CD14-positive monocyte (primary cell): ENCODE data around the gene POMT2. TPM values are rescaled to one million over a fixed set of nuclear protein-coding genes. Genes with fewer than 3 reads are reported as not detected.
A peak's percentile ranks its signal among the peaks of the same experiment; 100 is the strongest.

Experiments
- DNase-seq, 3 donors: peaks; one replicate each; pipeline ENCODE4 v3.0.0-alpha.2; 2011 to 2022
- H2AFZ ChIP-seq: 2 replicates; pipeline ENCODE4 v1.6.0; 2012; ENCODE audit warnings: mild to moderate bottlenecking, low read depth, low read length, inconsistent platforms; ENCODE audit not compliant: insufficient read depth, poor library complexity, severe bottlenecking
- H3K27ac ChIP-seq, 2 donors: 1 replicate in 1 of 2; 2 replicates in 1 of 2; pipeline ENCODE4 v1.5.1; 2012 to 2013; ENCODE audit warnings: low read length in 2 of 2, control low read depth in 1 of 2, inconsistent platforms in 1 of 2, low read depth in 1 of 2, mild to moderate bottlenecking in 1 of 2
- H3K27me3 ChIP-seq, 2 donors: one replicate each; pipeline versions ENCODE4 v1.6.0 to v1.6.1; 2011 to 2013; ENCODE audit warnings: low read length in 2 of 2; ENCODE audit not compliant: control insufficient read depth in 2 of 2, insufficient read depth in 2 of 2
- H3K36me3 ChIP-seq, 2 donors: replicated peaks in 1 of 2; 1 replicate in 1 of 2; 2 replicates in 1 of 2; pipeline versions ENCODE4 v1.5.1 to v1.6.1; 2012 to 2013; ENCODE audit warnings: low read length in 2 of 2, control low read depth in 1 of 2, inconsistent platforms in 1 of 2, mild to moderate bottlenecking in 1 of 2; ENCODE audit not compliant: insufficient read depth in 2 of 2, control insufficient read depth in 1 of 2
- H3K4me1 ChIP-seq, 2 donors: 1 replicate in 1 of 2; 2 replicates in 1 of 2; pipeline versions ENCODE4 v1.5.1 to v1.6.1; 2012 to 2013; ENCODE audit warnings: low read length in 2 of 2, control low read depth in 1 of 2, inconsistent platforms in 1 of 2, mild to moderate bottlenecking in 1 of 2, moderate library complexity in 1 of 2; ENCODE audit not compliant: insufficient read depth in 2 of 2, control insufficient read depth in 1 of 2
- H3K4me2 ChIP-seq: replicated peaks from 2 replicates; pipeline ENCODE3; 2012; ENCODE audit warnings: low read length, moderate library complexity, mild to moderate bottlenecking; ENCODE audit not compliant: poor library complexity, severe bottlenecking; ENCODE audit errors: extremely low read depth
- H3K4me3 ChIP-seq, 3 experiments: fragments of 200-600 bp in 1 of 3; sonication (generic) in 1 of 3; replicated peaks in 1 of 3; 1 replicate in 2 of 3; 2 replicates in 1 of 3; pipeline ENCODE4 v1.5.1; 2011 to 2013; ENCODE audit warnings: low read length in 3 of 3, mild to moderate bottlenecking in 3 of 3, control low read depth in 2 of 3, low read depth in 2 of 3, inconsistent platforms in 1 of 3, moderate library complexity in 1 of 3
- H3K79me2 ChIP-seq: 2 replicates; pipeline ENCODE4 v1.6.0; 2012; ENCODE audit warnings: mild to moderate bottlenecking, control low read depth, inconsistent platforms, low read length, moderate library complexity; ENCODE audit not compliant: insufficient read depth
- H3K9ac ChIP-seq: 2 replicates; pipeline ENCODE4 v1.6.0; 2017; ENCODE audit warnings: low read length, mild to moderate bottlenecking; ENCODE audit not compliant: insufficient read depth, poor library complexity, severe bottlenecking
- H3K9me3 ChIP-seq, 2 donors: replicated peaks in 1 of 2; 1 replicate in 1 of 2; 2 replicates in 1 of 2; pipeline versions ENCODE4 v1.5.1 to v1.6.1; 2012 to 2013; ENCODE audit warnings: low read length in 2 of 2, control low read depth in 1 of 2; ENCODE audit not compliant: control insufficient read depth in 1 of 2, insufficient read depth in 1 of 2
- H4K20me1 ChIP-seq: 2 replicates; pipeline ENCODE4 v1.6.0; 2012; ENCODE audit warnings: mild to moderate bottlenecking, low read length, control low read depth, moderate library complexity; ENCODE audit not compliant: insufficient read depth
- H3K27ac Mint-ChIP-seq, 7 donors: one replicate each; pipeline ENCODE4 v1.8.0; 2020; ENCODE audit warnings: mild to moderate bottlenecking in 7 of 7, mixed read lengths in 7 of 7, moderate library complexity in 6 of 7, inconsistent platforms in 2 of 7
- H3K27me3 Mint-ChIP-seq, 3 donors: one replicate each; pipeline ENCODE4 v1.8.0; 2021 to 2022; ENCODE audit warnings: low read depth in 3 of 3, mild to moderate bottlenecking in 3 of 3, mixed read lengths in 3 of 3, moderate library complexity in 3 of 3, inconsistent platforms in 1 of 3
- H3K36me3 Mint-ChIP-seq, 2 donors: one replicate each; pipeline ENCODE4 v1.8.0; 2020; ENCODE audit warnings: mixed read lengths in 2 of 2, inconsistent platforms in 1 of 2, mild to moderate bottlenecking in 1 of 2
- H3K4me1 Mint-ChIP-seq: one replicate; pipeline ENCODE4 v1.8.0; 2020; ENCODE audit warnings: mild to moderate bottlenecking, mixed read lengths
- H3K4me3 Mint-ChIP-seq, 2 donors: one replicate each; pipeline ENCODE4 v1.8.0; 2020; ENCODE audit warnings: mild to moderate bottlenecking in 2 of 2, mixed read lengths in 2 of 2, moderate library complexity in 1 of 2
- H3K9me3 Mint-ChIP-seq, 7 donors: one replicate each; pipeline ENCODE4 v1.8.0; 2020 to 2022; ENCODE audit warnings: mixed read lengths in 7 of 7, mild to moderate bottlenecking in 6 of 7, moderate library complexity in 6 of 7, inconsistent platforms in 2 of 7
- WGBS: methylation state at CpG from one replicate; pipeline ENCODE4 v1.1.5; 2013; ENCODE audit warnings: missing lambda C conversion rate; ENCODE audit not compliant: insufficient coverage; 5-methylcytosine and 5-hydroxymethylcytosine counted together
- intact Hi-C, 2 donors: fragments of 100-400 bp; cut with micrococcal nuclease; formaldehyde crosslinking; loops; one replicate each; pipeline versions ENCODE4 v1.15.0 to v1.15.1; 2023
- polyA plus RNA-seq, 3 donors: library from polyadenylated mRNA; depleted of rRNA in 1 of 3; unstranded in 2 of 3; stranded (reverse) in 1 of 3; fragments of 300-500 nt in 2 of 3; fragments of >200 nt in 1 of 3; fragmentation: Illumina TruSeq in 2 of 3; gene quantifications; 1 replicate in 2 of 3; 2 replicates in 1 of 3; pipeline ENCODE4 v1.2.3, GENCODE V29; 2012 to 2021
- TF ChIP-seq, protein P1 (sequence below): fragments of 200-600 bp; IDR thresholded peaks from one replicate; pipeline ENCODE4 v1.8.0; 2022; ENCODE audit warnings: antibody characterized with exemption, mild to moderate bottlenecking

POMT2 gene
- polyA plus RNA-seq, 3 donors = 1.5 to 8.9 (median 1.8) TPM

DNA sequence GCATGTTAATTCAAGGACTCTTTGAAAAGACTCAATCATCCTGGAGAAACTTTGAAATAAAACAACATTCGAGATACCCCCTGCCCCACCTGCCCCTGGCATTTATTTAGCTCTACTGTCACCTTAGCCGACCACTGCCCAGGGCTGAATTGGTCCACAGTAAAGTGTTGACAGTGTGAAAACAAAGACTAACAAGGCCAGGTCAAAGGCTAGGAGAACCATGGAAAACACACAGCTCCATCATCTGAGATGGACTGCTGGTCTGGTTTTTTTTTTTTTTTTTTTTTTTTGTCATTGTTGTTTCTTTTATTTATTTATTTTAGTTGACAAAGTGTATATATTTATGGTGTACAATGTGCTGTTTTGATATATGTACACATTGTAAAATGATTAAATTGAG is 25.8 kb upstream of the POMT2 start:
- H3K27ac ChIP-seq = no peak overlapping the region
- H4K20me1 ChIP-seq = no peaks in the 10 kb centered on the region
- no peak for DNase-seq
- Mint-ChIP-seq H3K27ac (peak overlapping the region in 1 of 7 donors; percentile 51), H3K4me1 (peaks cover 39% of the 10 kb centered on the region), H3K9me3 (peaks cover 0 to 2% (median 0%) of the 10 kb centered on the region in 7 donors), H3K27me3 (no peaks in the 10 kb centered on the region), H3K36me3 (peaks cover 48 to 54% of the 10 kb centered on the region in 2 donors), H3K4me3 (no peak overlapping the region)
- H3K36me3 ChIP-seq = peaks cover 30 to 46% of the 10 kb centered on the region in 2 donors
- TF ChIP-seq, protein P1, sequence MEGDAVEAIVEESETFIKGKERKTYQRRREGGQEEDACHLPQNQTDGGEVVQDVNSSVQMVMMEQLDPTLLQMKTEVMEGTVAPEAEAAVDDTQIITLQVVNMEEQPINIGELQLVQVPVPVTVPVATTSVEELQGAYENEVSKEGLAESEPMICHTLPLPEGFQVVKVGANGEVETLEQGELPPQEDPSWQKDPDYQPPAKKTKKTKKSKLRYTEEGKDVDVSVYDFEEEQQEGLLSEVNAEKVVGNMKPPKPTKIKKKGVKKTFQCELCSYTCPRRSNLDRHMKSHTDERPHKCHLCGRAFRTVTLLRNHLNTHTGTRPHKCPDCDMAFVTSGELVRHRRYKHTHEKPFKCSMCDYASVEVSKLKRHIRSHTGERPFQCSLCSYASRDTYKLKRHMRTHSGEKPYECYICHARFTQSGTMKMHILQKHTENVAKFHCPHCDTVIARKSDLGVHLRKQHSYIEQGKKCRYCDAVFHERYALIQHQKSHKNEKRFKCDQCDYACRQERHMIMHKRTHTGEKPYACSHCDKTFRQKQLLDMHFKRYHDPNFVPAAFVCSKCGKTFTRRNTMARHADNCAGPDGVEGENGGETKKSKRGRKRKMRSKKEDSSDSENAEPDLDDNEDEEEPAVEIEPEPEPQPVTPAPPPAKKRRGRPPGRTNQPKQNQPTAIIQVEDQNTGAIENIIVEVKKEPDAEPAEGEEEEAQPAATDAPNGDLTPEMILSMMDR = no peak
- no peak overlapping the region for H3K4me2 ChIP-seq
- H3K27me3 ChIP-seq = no peaks in the 10 kb centered on the region
- intact Hi-C loops = no loop called here
- no peak overlapping the region for H2AFZ ChIP-seq
- H3K9ac ChIP-seq = no peak overlapping the region
- no peak overlapping the region for H3K4me3 ChIP-seq
- no peaks in the 10 kb centered on the region for H3K9me3 ChIP-seq
- peaks cover 6% of the 10 kb centered on the region for H3K79me2 ChIP-seq
- peaks cover 32 to 35% of the 10 kb centered on the region in 2 donors for H3K4me1 ChIP-seq
- WGBS = no CpG with 5 or more reads among the region's 2 CpGs

GRCh38 chr14:77344377-77344996 is 23.8 kb upstream of the POMT2 start:
- H2AFZ ChIP-seq = no peak overlapping the region
- DNase-seq = peak in 1 of 3 donors; percentile 6
- no peak overlapping the region for H3K9ac ChIP-seq
- no peaks in the 10 kb centered on the region for H4K20me1 ChIP-seq
- peak overlapping the region in 1 of 2 donors; percentile 27 for H3K27ac ChIP-seq
- TF ChIP-seq, protein P1 = no peak
- H3K4me2 ChIP-seq = no peak overlapping the region
- no peaks in the 10 kb centered on the region for H3K27me3 ChIP-seq
- H3K4me3 Mint-ChIP-seq = no peak overlapping the region
- peaks cover 37% of the 10 kb centered on the region for H3K4me1 Mint-ChIP-seq
- H3K9me3 ChIP-seq = no peaks in the 10 kb centered on the region
- peaks cover 43 to 52% of the 10 kb centered on the region in 2 donors for H3K36me3 ChIP-seq
- 93% methylated on average over 2 of the region's 3 CpGs for WGBS
- intact Hi-C loops = no loop called here
- peaks cover 3% of the 10 kb centered on the region for H3K79me2 ChIP-seq
- H3K4me3 ChIP-seq = no peak overlapping the region
- peak overlapping the region in 4 of 7 donors; percentile 21 to 68 (median 30) for H3K27ac Mint-ChIP-seq
- H3K4me1 ChIP-seq = peaks cover 32 to 35% of the 10 kb centered on the region in 2 donors
- H3K9me3 Mint-ChIP-seq = peaks cover 0 to 1% (median 0%) of the 10 kb centered on the region in 7 donors
- no peaks in the 10 kb centered on the region for H3K27me3 Mint-ChIP-seq
- peaks cover 56 to 59% of the 10 kb centered on the region in 2 donors for H3K36me3 Mint-ChIP-seq
